Activated CD8-positive, alpha-beta T cell treated with anti-CD3 and anti-CD28 coated beads, Interleukin-2, amount 10 ng/mL, durations not matched to agents 7 days and 5 days (primary cell): ENCODE results near the gene NLRC5. TPM values are rescaled to one million over a fixed set of nuclear protein-coding genes. Genes with fewer than 3 reads are reported as not detected.

Experiments
- ATAC-seq: fragments of 150-1000 bp; cut with Tn5 transposase; one replicate; pipeline ENCODE4 v1.10.0; 2021; ENCODE audit warnings: moderate library complexity
- CTCF ChIA-PET: fragments of 350-600 bp; sonication (Branson Sonifier 250); formaldehyde crosslinking; loops from one replicate; lab custom pipeline; 2021; ENCODE audit warnings: antibody characterized with exemption; lab: Charles Lee
- POLR2A ChIA-PET: fragments of 350-600 bp; sonication (Branson Sonifier 250); formaldehyde crosslinking; loops from one replicate; lab custom pipeline; 2021; ENCODE audit warnings: antibody characterized with exemption; lab: Charles Lee
- DNase-seq: peaks from one replicate; pipeline ENCODE4 v3.0.0-alpha.2; 2020
- H3K27ac Mint-ChIP-seq: one replicate; pipeline ENCODE4 v1.8.0; 2021; ENCODE audit warnings: mild to moderate bottlenecking, mixed read lengths
- H3K27me3 Mint-ChIP-seq: one replicate; pipeline ENCODE4 v1.8.0; 2021; ENCODE audit warnings: low read depth, mixed read lengths
- H3K36me3 Mint-ChIP-seq: one replicate; pipeline ENCODE4 v1.8.0; 2021; ENCODE audit warnings: low read depth, mixed read lengths
- H3K4me1 Mint-ChIP-seq: one replicate; pipeline ENCODE4 v1.8.0; 2021; ENCODE audit warnings: low read depth, mixed read lengths
- H3K4me3 Mint-ChIP-seq: one replicate; pipeline ENCODE4 v1.8.0; 2021; ENCODE audit warnings: mild to moderate bottlenecking, mixed read lengths
- H3K9me3 Mint-ChIP-seq: one replicate; pipeline ENCODE4 v1.8.0; 2022; ENCODE audit warnings: mixed read lengths; ENCODE audit not compliant: insufficient read depth
- total RNA-seq, 2 experiments: library from RNA; stranded (reverse); gene quantifications; one replicate each; pipeline ENCODE4 v1.2.3, GENCODE V29; 2021

The NLRC5 gene
- total RNA-seq, 2 experiments from 2014 or later = 280 to 291 TPM

GRCh38 chr16:57131351-57131970 lies 142.1 kb downstream of the NLRC5 start:
- Mint-ChIP-seq H3K4me3 (peak overlapping the region; percentile 16), H3K4me1 (peaks cover 90% of the 10 kb centered on the region), H3K9me3 (no peaks in the 10 kb centered on the region), H3K27me3 (no peaks in the 10 kb centered on the region), H3K27ac (peak overlapping the region; percentile 96), H3K36me3 (peaks cover under 1% of the 10 kb centered on the region)
- CTCF ChIA-PET = interaction anchor here (1.4 to 5.7 kb wide), 3 partner anchors 38 to 48 kb away, joined by 3 to 20 read pairs (median 5); partner anchors contain the start of gene CPNE2
- DNase-seq (peak; percentile 43), ATAC-seq (no peak)
- POLR2A ChIA-PET = interaction anchor here (0.7 to 0.8 kb wide), 2 partner anchors 10 to 62 kb away, joined by 3 to 5 read pairs; no protein-coding TSS in a partner anchor

GRCh38 chr16:57132470-57132869 lies 143.1 kb downstream of the NLRC5 start:
- Mint-ChIP-seq H3K4me1 (peaks cover 82% of the 10 kb centered on the region), H3K9me3 (no peaks in the 10 kb centered on the region), H3K27me3 (no peaks in the 10 kb centered on the region), H3K27ac (peak overlapping the region; percentile 96), H3K36me3 (peaks cover 5% of the 10 kb centered on the region), H3K4me3 (no peak overlapping the region)
- ChIA-PET POLR2A (interaction anchor here (0.8 kb wide), 1 partner anchor 63 kb away, joined by 3 read pairs; no protein-coding TSS in a partner anchor), CTCF (interaction anchor here (1.4 to 5.7 kb wide), 3 partner anchors 38 to 49 kb away, joined by 3 to 20 read pairs (median 5); partner anchors contain the start of gene CPNE2)
- no peak for ATAC-seq
- DNase-seq = no peak

- ChIA-PET POLR2A (no interaction called here), CTCF (interaction anchor here (3.9 to 5.7 kb wide), 2 partner anchors 18 to 49 kb away, joined by 11 to 20 read pairs; no protein-coding TSS in a partner anchor)
- Mint-ChIP-seq H3K9me3 (no peaks in the 10 kb centered on the region), H3K27ac (peak overlapping the region; percentile 96), H3K27me3 (no peaks in the 10 kb centered on the region), H3K36me3 (peaks cover 5% of the 10 kb centered on the region), H3K4me3 (no peak overlapping the region), H3K4me1 (peaks cover 77% of the 10 kb centered on the region)
- DNase-seq (no peak), ATAC-seq (no peak)
These were observed 143.7 kb downstream of the NLRC5 start for GRCh38 chr16:57133031-57133430.

Other genes starting within 250 kb of the NLRC5 start
- gene SLC12A3, start 124.3 kb upstream of the NLRC5 start, total RNA-seq = not detected
- gene HERPUD1, start 57.4 kb upstream of the NLRC5 start, total RNA-seq = 10 to 100 TPM; 88.2 to 95.2 TPM
- gene CETP, start 27.6 kb upstream of the NLRC5 start, total RNA-seq = not detected
- gene CPNE2, start 103.0 kb downstream of the NLRC5 start, total RNA-seq = 10 to 100 TPM; 11.3 to 12.5 TPM
- gene PSME3IP1, start 196.5 kb downstream of the NLRC5 start, total RNA-seq = 100 to 1,000 TPM; 106 to 113 TPM
- gene RSPRY1, start 196.8 kb downstream of the NLRC5 start, total RNA-seq = 10 to 100 TPM; 30.9 to 35.8 TPM